Liver (tissue), 3 donors: ENCODE measurements around the gene STN1.

Source experiments
- EGR1 ChIP-seq, 2 donors: IDR thresholded peaks; 2 replicates each; pipeline ENCODE4 v1.6.1; 2016 to 2018; ENCODE audit warnings: antibody characterized with exemption in 2 of 2, low read depth in 2 of 2
- FOXA1 ChIP-seq: IDR thresholded peaks from 2 replicates; pipeline ENCODE4 v1.6.1; 2016; ENCODE audit warnings: antibody characterized with exemption
- GABPA ChIP-seq, 2 donors: IDR thresholded peaks in 1 of 2; conservative IDR thresholded peaks in 1 of 2; 2 replicates each; pipeline ENCODE4 v1.6.1; 2016; ENCODE audit warnings: antibody characterized with exemption in 2 of 2, mild to moderate bottlenecking in 1 of 2, moderate library complexity in 1 of 2
- HNF4A ChIP-seq, 2 donors: conservative IDR thresholded peaks; 2 replicates each; pipeline ENCODE4 v1.6.1; 2016; ENCODE audit warnings: antibody characterized with exemption in 2 of 2, mild to moderate bottlenecking in 2 of 2
- RAD21 ChIP-seq, 2 donors: IDR thresholded peaks; 2 replicates each; pipeline ENCODE4 v1.6.1; 2016; ENCODE audit warnings: antibody characterized with exemption in 2 of 2, mild to moderate bottlenecking in 2 of 2
- RXRA ChIP-seq, 2 donors: IDR thresholded peaks; 2 replicates each; pipeline ENCODE4 v1.6.1; 2017 to 2018; ENCODE audit warnings: antibody characterized with exemption in 2 of 2, mild to moderate bottlenecking in 1 of 2
- SP1 ChIP-seq: IDR thresholded peaks from 2 replicates; pipeline ENCODE4 v1.6.1; 2018; ENCODE audit warnings: antibody characterized with exemption, mild to moderate bottlenecking
- TAF1 ChIP-seq: conservative IDR thresholded peaks from 2 replicates; pipeline ENCODE4 v1.6.1; 2016; ENCODE audit warnings: antibody characterized with exemption, mild to moderate bottlenecking
- YY1 ChIP-seq: IDR thresholded peaks from 2 replicates; pipeline ENCODE4 v1.6.1; 2016; ENCODE audit warnings: antibody characterized with exemption, mild to moderate bottlenecking
- TF ChIP-seq, protein P1 (sequence below): fragments of 150-350 bp; IDR thresholded peaks from 2 replicates; pipeline ENCODE4 v1.5.1; 2017; ENCODE audit warnings: improper control_type of control experiment, low read depth, low read length; ENCODE audit not compliant: missing input control
- TF ChIP-seq, protein P2 (sequence below): IDR thresholded peaks from 2 replicates; pipeline ENCODE4 v1.6.1; 2016; ENCODE audit warnings: antibody characterized with exemption
- TF ChIP-seq, protein P3 (sequence below): IDR thresholded peaks from 2 replicates; pipeline ENCODE4 v1.6.1; 2016; ENCODE audit warnings: antibody characterized with exemption
- TF ChIP-seq, protein P4 (sequence below): IDR thresholded peaks from 2 replicates; pipeline ENCODE4 v1.6.1; 2016; ENCODE audit warnings: antibody characterized with exemption, mild to moderate bottlenecking
- donor health status: healthy.
- donor health status: healthy.

DNA sequence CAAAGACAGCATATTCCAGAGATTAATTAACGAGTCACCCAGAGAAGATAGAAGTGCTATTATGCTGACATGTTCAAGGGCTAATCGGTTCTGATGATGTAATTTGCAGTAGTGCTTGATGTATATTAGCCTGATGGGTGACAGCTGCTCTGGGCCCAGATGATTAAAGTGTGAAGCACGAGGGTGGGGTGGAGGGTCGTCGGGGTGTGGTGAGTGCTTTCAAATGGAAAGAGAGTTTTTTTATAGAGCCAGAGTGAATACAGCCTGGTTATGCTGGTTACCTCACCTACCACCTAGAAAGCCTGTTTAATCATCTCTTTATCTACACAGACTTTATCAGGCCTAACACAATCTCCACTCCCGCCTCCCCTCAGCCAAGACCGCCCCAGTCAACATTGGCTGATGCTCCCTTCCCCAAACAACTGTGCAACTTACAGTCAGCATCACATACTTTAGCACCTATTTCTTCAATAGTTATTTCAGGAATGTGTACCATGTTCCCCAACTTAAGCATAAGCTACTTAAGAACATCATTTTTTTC lies 11.5 kb upstream of the STN1 start:
- TF ChIP-seq, protein P1, sequence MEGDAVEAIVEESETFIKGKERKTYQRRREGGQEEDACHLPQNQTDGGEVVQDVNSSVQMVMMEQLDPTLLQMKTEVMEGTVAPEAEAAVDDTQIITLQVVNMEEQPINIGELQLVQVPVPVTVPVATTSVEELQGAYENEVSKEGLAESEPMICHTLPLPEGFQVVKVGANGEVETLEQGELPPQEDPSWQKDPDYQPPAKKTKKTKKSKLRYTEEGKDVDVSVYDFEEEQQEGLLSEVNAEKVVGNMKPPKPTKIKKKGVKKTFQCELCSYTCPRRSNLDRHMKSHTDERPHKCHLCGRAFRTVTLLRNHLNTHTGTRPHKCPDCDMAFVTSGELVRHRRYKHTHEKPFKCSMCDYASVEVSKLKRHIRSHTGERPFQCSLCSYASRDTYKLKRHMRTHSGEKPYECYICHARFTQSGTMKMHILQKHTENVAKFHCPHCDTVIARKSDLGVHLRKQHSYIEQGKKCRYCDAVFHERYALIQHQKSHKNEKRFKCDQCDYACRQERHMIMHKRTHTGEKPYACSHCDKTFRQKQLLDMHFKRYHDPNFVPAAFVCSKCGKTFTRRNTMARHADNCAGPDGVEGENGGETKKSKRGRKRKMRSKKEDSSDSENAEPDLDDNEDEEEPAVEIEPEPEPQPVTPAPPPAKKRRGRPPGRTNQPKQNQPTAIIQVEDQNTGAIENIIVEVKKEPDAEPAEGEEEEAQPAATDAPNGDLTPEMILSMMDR = no peak
- TF ChIP-seq RAD21 (IDR thresholded peaks at IDR 0.05) (no peak), HNF4A (conservative IDR thresholded peaks at IDR 0.05) (no peak), GABPA (IDR thresholded peaks at IDR 0.05 in 1 of 2, conservative IDR thresholded peaks at IDR 0.05 in 1 of 2) (no peak), EGR1 (IDR thresholded peaks at IDR 0.05; ENCODE audit: low read depth in 2 of 2) (no peak), RXRA (IDR thresholded peaks at IDR 0.05) (no peak), YY1 (no peak), FOXA1 (no peak), TAF1 (no peak), SP1 (no peak)
- TF ChIP-seq, protein P2, sequence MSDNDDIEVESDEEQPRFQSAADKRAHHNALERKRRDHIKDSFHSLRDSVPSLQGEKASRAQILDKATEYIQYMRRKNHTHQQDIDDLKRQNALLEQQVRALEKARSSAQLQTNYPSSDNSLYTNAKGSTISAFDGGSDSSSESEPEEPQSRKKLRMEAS = no peak
- TF ChIP-seq, protein P3, sequence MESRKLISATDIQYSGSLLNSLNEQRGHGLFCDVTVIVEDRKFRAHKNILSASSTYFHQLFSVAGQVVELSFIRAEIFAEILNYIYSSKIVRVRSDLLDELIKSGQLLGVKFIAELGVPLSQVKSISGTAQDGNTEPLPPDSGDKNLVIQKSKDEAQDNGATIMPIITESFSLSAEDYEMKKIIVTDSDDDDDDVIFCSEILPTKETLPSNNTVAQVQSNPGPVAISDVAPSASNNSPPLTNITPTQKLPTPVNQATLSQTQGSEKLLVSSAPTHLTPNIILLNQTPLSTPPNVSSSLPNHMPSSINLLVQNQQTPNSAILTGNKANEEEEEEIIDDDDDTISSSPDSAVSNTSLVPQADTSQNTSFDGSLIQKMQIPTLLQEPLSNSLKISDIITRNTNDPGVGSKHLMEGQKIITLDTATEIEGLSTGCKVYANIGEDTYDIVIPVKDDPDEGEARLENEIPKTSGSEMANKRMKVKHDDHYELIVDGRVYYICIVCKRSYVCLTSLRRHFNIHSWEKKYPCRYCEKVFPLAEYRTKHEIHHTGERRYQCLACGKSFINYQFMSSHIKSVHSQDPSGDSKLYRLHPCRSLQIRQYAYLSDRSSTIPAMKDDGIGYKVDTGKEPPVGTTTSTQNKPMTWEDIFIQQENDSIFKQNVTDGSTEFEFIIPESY = no peak
- TF ChIP-seq, protein P4, sequence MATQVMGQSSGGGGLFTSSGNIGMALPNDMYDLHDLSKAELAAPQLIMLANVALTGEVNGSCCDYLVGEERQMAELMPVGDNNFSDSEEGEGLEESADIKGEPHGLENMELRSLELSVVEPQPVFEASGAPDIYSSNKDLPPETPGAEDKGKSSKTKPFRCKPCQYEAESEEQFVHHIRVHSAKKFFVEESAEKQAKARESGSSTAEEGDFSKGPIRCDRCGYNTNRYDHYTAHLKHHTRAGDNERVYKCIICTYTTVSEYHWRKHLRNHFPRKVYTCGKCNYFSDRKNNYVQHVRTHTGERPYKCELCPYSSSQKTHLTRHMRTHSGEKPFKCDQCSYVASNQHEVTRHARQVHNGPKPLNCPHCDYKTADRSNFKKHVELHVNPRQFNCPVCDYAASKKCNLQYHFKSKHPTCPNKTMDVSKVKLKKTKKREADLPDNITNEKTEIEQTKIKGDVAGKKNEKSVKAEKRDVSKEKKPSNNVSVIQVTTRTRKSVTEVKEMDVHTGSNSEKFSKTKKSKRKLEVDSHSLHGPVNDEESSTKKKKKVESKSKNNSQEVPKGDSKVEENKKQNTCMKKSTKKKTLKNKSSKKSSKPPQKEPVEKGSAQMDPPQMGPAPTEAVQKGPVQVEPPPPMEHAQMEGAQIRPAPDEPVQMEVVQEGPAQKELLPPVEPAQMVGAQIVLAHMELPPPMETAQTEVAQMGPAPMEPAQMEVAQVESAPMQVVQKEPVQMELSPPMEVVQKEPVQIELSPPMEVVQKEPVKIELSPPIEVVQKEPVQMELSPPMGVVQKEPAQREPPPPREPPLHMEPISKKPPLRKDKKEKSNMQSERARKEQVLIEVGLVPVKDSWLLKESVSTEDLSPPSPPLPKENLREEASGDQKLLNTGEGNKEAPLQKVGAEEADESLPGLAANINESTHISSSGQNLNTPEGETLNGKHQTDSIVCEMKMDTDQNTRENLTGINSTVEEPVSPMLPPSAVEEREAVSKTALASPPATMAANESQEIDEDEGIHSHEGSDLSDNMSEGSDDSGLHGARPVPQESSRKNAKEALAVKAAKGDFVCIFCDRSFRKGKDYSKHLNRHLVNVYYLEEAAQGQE = no peak
